Stimulated activated CD4-positive, alpha-beta T cell treated with anti-CD3 and anti-CD28 coated beads, Interleukin-15, amount 100 ng/mL, for 24 hours (primary cell): ENCODE data around the gene AKR1C1.
"Not testable (repeated sequence)": the region's sequence is repeated elsewhere in the genome, so short reads cannot be mapped to it uniquely, and the experiment has no call there.

Source experiments
- DNase-seq: peaks from one replicate; pipeline ENCODE4 v3.0.0-alpha.2; 2020

AKR1C1 gene

GRCh38 chr10:5019770-5020612, 56.8 kb downstream of the AKR1C1 start:
- not testable (repeated sequence) for DNase-seq

DNA sequence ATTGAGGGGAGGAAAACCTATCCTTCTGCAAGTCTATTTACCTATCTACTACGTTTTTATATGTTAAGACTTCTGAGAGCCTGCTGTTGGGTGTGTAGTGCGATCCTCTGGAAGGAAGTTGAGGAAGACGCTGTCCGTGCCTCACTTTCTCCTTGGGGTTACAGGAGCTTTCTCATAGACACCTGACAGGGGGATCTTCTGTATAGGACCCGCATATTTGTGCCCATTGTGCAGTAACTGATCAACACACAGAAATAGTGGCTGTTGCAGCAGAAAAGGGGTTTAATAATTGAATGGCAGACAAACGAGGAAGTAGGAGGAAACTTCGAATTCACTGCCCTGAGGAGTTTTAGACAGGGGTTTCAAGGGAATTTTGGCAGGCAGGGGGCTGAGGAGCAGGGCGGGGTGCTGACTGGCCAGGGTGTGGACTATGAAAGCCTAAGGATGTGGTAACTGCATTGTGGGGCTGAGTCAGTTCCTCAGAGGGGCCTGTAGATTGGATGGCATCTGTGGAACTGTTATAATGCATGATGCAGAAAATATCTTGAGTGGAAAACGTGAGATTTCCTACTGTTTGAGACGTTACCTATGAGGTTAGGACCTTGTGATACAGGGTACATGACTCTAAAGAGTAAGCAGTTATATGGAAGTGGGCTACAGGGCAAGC, 58.5 kb downstream of the AKR1C1 start:
- not testable (repeated sequence) for DNase-seq

DNA sequence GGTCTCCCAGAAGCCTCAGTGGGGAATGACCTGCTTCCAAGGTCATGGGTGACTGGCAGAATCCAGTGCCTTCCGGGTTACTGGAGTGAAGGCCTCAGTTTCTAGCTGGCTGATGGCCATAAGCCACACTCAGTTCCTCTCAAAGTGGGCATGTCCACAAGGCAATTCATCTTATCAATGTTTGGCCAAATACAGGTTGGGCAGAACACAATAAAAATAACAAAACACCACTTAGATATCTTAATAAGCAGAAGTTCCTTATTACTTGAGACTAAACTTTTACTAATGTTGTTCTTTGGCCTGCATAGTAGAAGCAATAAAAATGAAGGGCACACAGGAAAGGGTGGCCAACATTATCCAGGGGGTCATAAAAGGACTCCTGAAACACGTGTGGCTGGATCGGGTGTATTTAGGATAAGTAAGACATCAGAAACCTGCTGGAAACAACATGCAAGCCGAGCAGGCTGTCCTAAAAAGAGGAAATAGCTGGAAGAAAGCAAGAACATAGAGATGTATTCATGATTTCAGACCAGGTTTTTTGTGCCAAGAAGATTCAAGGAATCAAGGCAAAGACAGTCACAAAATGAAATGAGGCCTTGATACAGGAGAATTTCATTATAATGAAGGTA, 60.1 kb downstream of the AKR1C1 start:
- DNase-seq = no peak

- DNase-seq = not testable (repeated sequence)
These were observed 62.3 kb downstream of the AKR1C1 start for GRCh38 chr10:5025461-5025881.

GRCh38 chr10:5030989-5031388, 67.8 kb downstream of the AKR1C1 start:
- no peak for DNase-seq

DNA sequence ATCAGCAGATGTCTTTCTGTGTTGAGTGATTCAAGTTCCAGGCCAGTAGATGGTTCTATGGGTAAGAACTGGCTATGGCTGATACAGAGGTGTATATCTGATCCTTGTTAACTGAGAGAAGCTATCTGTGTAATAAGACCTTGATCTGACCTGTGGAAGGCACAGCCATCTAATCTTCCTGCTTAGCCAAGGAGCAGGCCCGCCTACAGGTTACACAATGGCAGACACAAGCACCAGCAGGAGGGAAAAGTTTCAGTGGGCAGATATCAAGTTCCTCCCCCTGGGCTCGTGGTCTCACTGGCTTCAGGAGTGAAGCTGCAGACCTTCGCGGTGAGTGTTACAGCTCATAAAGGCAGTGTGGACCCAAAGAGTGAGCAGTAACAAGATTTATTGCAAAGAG, 68.4 kb downstream of the AKR1C1 start:
- not testable (repeated sequence) for DNase-seq

- DNase-seq = not testable (repeated sequence)
These were observed 69.2 kb downstream of the AKR1C1 start for GRCh38 chr10:5032444-5032843.
